Stimulated activated CD8-positive, alpha-beta memory T cell treated with anti-CD3 and anti-CD28 coated beads, Interleukin-12 subunit alpha, Interleukin-12 subunit beta, amount 100 ng/mL, for 4 hours (primary cell): ENCODE results near the gene PSAPL1.

ENCODE experiments used
- DNase-seq: peaks from one replicate; pipeline ENCODE4 v3.0.0-alpha.2; 2020; ENCODE audit warnings: low read depth

Gene PSAPL1

GRCh38 chr4:7418131-7418943 is 16.4 kb downstream of the PSAPL1 start:
- no peak for DNase-seq

DNA sequence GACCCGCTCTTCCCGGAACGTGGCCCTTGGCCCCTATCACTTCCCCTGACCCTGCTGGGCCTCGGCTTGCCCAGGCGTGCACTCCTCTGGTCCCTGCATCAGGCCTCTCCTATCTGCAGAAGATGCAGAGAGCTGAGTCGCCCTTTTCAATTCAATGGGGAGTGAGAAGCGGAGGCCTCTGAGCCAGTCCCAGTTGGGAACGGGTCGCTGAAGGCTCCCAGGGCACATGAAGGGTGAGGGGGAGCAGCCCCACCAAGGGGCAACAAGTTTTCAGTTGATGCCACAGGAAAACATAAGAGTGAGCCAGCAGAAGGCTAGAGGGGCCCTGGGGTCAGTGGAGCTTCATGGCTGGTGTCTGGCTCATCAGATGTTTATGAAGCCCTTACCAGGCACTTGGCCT is 17.1 kb downstream of the PSAPL1 start:
- DNase-seq, result no peak

GRCh38 chr4:7416745-7417432 is 17.8 kb downstream of the PSAPL1 start:
- DNase-seq, result no peak

DNA sequence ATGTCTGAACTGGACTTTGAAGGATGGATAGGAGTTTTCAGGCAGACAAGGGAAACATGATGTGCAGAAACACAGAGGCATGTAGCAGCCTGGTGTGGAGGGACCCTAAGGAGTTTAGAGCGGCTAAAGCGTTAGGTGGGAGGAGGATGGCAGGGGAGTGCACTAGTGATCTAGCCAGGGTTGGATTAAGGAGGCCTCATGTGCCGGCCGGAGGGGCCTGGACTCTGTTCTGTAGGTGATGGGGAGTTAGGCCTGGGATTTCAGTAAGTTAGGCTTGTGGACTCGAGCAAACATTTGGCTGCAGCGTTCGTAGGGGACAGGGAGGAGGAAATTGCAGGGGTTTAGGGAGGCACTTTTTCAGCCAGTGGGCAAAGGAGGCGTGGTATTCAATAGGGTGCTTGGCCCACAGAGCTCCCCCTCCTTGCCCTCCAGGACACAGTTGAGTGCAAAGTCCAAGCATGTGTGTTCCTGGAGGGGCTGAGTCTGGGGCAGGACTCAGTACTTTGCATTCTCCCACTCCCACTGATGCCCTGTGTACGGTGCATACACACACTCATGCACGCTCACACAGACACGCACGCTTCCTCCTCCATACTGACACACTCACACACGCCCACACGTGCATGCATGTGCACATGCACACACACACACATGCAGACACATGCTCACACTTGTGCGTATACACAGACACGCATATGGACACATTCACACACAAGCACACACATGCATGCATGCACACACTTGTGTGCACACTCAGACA is 18.6 kb downstream of the PSAPL1 start:
- DNase-seq, result no peak

- no peak for DNase-seq
These were observed 19.8 kb downstream of the PSAPL1 start for GRCh38 chr4:7414736-7415510.

DNA sequence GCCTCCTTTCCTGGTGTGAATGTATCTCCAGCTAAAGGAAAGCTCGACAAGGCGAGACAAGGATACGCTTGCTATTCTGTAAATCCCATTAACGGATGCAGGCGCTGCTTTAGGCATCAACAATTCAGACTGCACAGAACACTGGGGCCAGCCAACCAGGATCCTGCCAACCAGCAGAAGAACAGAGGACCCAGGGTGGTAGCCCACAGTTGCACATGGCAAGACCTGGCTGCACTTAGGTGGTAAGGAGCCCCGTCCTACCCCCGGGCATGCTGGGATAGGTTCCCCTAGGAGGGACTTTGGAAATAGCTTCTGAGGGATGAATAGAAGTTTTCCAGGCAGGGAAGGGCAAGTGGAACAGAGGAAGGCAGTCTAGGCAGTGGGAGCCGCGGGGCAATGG is 20.7 kb downstream of the PSAPL1 start:
- no peak for DNase-seq

DNA sequence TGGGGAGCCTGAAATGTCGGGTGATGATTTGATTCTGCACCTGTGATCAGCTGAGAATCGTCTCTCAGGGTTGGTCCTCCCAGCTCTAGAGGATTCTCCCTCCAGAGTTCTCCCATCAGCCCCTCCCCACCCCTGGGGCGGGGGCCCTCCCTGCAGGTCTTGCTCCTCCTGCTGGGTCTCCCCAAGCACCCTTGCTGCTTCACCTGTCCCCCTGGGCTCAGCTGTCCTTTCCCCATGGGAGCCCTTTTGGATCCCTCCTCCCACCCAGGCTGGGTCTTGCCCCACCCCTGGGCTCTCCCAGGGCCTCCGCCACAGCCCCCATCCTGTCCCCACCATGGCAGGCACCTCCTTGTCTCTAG is 22.2 kb downstream of the PSAPL1 start:
- DNase-seq, result no peak

DNA sequence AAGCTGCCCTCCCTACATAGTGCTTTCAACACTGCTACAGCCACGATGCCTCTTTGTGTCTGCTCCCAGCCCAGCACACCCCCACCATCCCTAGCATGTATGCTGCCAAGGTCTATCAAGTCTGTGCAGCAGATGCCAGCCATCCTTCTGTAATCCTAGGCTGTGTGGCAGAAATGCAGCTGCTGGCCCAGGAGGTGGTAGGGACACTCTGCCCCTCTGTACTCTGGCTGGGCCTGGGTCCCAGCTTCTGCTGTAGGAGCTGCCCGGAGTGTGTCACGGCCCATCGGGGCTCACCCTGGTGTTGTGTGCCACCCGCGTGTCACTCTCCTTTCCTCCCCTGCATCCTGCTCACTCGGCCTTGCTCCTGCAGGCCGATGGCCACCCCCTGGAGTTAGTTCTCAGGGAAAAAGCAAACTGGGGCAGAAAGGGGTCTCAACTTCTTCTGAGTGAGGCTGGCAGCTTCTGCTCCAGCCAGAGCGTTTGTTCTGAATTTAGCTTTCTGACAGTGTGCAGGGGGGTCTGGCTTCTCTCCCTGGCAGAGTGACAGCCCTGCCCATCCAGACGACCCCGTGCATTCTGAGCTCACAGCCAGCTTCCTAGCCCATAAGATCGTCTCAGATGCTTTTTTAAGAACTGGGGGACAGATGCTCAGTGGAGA is 22.7 kb downstream of the PSAPL1 start:
- no peak for DNase-seq

- no peak for DNase-seq
These were observed 23.2 kb downstream of the PSAPL1 start for GRCh38 chr4:7411491-7411890.

- DNase-seq, result no peak
These were observed 24.3 kb downstream of the PSAPL1 start for GRCh38 chr4:7410446-7410845.

GRCh38 chr4:7408166-7408565 is 26.6 kb downstream of the PSAPL1 start:
- no peak for DNase-seq

GRCh38 chr4:7403001-7403400 is 31.7 kb downstream of the PSAPL1 start:
- DNase-seq, result no peak

- no peak for DNase-seq
These were observed 32.2 kb downstream of the PSAPL1 start for GRCh38 chr4:7402526-7402925.

- DNase-seq, result no peak
These were observed 33.9 kb downstream of the PSAPL1 start for GRCh38 chr4:7400671-7401298.

DNA sequence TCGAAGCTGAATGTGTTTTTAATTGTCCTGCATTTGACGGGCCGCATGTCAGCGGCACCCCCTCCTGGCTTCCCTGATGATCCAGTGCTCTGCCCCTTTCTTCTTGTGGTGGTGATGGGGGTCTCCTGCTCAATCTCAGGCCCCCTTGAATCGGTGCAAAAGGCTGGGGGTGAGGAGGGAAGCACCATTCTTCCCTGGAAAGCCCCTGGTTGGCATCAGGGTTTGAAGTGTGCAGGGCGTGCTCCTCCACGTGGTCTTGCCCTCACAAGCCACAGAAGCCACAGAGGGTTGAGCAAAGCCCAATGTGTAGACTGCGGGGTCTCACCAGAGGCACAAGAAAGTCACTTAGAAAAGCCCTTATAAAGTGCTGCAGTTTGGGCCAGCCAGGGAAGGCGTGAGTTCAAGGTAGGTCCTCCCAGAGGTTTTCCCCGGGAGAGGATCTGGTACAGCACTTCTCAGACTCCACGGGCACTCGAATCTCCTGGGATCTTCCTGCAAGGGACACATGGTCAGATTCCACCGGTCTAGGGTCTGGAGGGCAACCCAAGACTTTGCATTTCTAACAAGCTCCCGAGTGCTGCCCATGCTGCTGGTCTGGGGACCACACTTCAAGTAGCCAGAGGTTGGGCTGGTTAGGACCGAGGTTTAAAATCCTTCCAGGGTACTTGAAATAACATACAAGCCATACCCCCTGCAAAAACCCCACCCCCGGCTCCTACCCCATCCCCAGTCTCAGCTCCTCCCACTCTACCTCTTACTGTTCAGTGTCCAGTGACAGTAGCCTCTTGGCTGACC is 35.1 kb downstream of the PSAPL1 start:
- DNase-seq, result no peak

- no peak for DNase-seq
These were observed 35.8 kb downstream of the PSAPL1 start for GRCh38 chr4:7398788-7399439.

- no peak for DNase-seq
These were observed 36.7 kb downstream of the PSAPL1 start for GRCh38 chr4:7398104-7398423.

DNA sequence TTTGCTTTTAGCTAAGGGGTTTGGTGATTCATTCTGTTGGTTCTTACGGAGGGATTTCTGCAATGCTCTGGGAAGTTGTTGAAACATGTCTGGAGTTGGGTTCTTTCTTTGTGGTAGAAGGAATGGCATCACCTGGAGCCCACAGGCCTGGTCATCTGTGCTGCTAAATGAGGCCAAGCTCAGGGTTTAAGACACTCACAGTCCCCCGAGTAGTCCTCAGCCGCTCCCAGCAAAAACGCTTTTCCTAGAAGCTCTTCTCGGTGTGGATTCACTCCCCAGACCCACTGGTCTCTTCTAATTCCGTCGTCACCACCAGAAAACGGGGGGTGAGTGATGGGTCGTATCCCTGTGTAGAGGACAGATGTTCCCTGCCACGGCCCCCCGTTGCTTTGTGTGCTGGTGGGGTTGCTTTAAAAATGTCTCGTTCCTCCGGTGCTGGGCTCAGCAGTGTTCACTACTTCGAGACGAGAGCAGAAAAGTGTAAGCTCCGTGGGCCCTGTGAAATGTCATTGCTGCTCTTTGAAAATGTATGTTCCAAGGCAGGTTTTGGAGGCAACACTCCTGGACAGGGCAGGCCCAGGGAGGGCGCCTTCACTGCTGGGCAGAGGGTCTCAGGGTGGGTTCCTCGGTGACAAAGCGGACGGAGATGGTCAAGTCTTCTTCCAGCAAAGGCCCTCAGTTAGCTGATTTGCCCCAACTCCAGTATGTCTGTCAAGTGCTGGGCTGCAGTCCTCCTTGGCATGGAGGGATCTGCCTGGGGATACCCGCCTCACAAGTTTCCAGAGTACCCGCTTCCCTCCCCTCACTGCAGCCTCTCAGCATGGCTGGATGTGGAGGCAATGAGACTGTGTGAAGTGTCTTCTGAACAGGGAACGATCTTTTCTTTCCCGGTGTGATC is 37.3 kb downstream of the PSAPL1 start:
- DNase-seq, result no peak
